NOMO-1 treated with dmso at 0.1 percent for 144 hours (cell line): ENCODE data around the gene BCKDHA.

Experiments used
- DNase-seq: peaks from one replicate; lab custom pipeline; 2025; ENCODE audit not compliant: unreplicated experiment; lab: John Stamatoyannopoulos, UW

The BCKDHA gene

GRCh38 chr19:41397086-41398049 is at the start of gene BCKDHA, which contains the start of gene EXOSC5:
TSS of gene BCKDHA (plus strand) at chr19:41397818. CDS start at chr19:41397828, 10 bp downstream.
TSS of gene EXOSC5 (minus strand) at chr19:41397359. CDS start at chr19:41397328, 31 bp downstream.
- DNase-seq, result peak; percentile 99

GRCh38 chr19:41350735-41351338 is 46.8 kb upstream of the BCKDHA start:
- no peak for DNase-seq

- DNase-seq, result peak; percentile 59
These were observed 46.0 kb upstream of the BCKDHA start for GRCh38 chr19:41351339-41352245.

GRCh38 chr19:41352279-41352608 is 45.4 kb upstream of the BCKDHA start:
- DNase-seq, result no peak

- DNase-seq, result peak; percentile 77
These were observed 44.8 kb upstream of the BCKDHA start for GRCh38 chr19:41352609-41353465.

GRCh38 chr19:41353466-41354342 is 43.9 kb upstream of the BCKDHA start, which contains the start of gene TGFB1:
TSS of gene TGFB1 (minus strand) at chr19:41353922. CDS start at chr19:41353044, 878 bp downstream.
- DNase-seq, result peak; percentile 81

- no peak for DNase-seq
These were observed 43.2 kb upstream of the BCKDHA start for GRCh38 chr19:41354343-41354953.

- no peak for DNase-seq
These were observed 42.6 kb upstream of the BCKDHA start for GRCh38 chr19:41355035-41355434.

- DNase-seq, result no peak
These were observed 41.8 kb upstream of the BCKDHA start for GRCh38 chr19:41355802-41356201.

- DNase-seq, result no peak
These were observed 40.5 kb upstream of the BCKDHA start for GRCh38 chr19:41356984-41357739.

- DNase-seq, result no peak
These were observed 39.9 kb upstream of the BCKDHA start for GRCh38 chr19:41357746-41358145.

- DNase-seq, result no peak
These were observed 37.9 kb upstream of the BCKDHA start for GRCh38 chr19:41359741-41360140.

- DNase-seq, result no peak
These were observed 35.3 kb upstream of the BCKDHA start for GRCh38 chr19:41362143-41362847.

GRCh38 chr19:41363371-41363752 is 34.3 kb upstream of the BCKDHA start:
- no peak for DNase-seq

- peak; percentile 97 for DNase-seq
These were observed 33.7 kb upstream of the BCKDHA start, which contains the start of gene B9D2 for GRCh38 chr19:41363753-41364523. TSS of gene B9D2 (minus strand) at chr19:41364149. CDS start at chr19:41363519, 630 bp downstream.
